GM21528 (cell line): Measurements from ENCODE around the gene ING2.
"Not testable (repeated sequence)": the region's sequence is repeated elsewhere in the genome, so short reads cannot be mapped to it uniquely, and the experiment has no call there.

Experiments
- ATAC-seq: cut with Tn5 transposase; IDR thresholded peaks from one replicate; pipeline ENCODE4 v1.9.1; 2021; ENCODE audit warnings: mild to moderate bottlenecking, moderate library complexity; ENCODE audit not compliant: unreplicated experiment, low FRiP score

Gene ING2

DNA sequence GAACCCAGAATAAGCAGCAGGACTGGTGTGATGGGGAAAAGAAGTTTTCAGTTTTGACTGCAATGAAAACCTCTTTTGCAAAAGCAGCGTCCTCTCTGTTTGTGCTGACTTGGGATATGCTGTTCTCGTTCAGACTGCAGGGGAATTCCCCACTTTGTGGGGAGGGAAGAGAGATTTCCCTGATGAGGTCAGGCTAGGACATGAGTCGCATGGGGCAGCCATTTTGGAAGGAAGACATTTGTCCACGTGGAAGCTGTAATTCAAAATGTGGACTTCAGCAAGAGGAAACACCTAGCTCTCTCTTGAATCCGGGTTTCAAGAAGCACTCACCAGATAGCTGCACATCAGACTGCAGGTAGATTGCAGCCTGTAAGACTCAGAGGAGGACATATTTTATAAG is 39.3 kb downstream of the ING2 start:
- ATAC-seq: no peak

DNA sequence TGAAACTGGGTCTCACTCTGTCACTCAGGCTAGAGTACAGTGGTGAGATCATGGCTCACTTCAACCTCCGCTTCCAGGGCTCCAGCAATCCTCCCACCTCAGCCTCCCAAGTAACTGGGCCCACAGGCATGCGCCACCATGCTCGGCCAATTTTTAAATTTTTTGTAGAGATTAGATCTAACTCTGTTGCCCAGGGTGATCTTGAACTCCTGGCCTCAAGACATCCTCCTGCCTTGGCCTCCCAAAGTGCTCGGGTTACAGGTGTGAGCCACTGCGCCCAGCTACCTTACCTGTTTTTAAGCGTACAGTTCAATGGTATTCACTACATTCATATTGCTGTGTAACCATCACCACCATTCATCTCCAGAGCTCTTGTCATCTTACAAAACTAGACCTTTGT is 41.5 kb downstream of the ING2 start:
- no peak for ATAC-seq

DNA sequence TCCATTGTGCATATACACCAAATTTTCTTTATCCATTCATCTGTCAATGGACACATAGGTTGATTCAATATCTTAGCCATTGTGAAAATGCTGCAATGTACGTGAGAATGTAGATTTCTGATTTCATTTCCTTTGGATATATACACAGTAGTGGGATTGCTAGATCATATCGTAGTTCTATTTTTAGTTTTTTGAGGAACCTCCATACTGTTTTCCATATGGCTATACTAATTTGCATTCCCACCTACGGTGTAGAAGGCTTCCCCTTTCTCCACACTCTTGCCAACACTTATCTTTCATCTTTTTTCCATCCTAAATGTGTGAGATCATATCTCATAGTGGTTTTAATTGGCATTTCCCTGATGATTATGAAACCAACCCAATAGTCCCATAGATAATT is 43.4 kb downstream of the ING2 start:
- no peak for ATAC-seq

DNA sequence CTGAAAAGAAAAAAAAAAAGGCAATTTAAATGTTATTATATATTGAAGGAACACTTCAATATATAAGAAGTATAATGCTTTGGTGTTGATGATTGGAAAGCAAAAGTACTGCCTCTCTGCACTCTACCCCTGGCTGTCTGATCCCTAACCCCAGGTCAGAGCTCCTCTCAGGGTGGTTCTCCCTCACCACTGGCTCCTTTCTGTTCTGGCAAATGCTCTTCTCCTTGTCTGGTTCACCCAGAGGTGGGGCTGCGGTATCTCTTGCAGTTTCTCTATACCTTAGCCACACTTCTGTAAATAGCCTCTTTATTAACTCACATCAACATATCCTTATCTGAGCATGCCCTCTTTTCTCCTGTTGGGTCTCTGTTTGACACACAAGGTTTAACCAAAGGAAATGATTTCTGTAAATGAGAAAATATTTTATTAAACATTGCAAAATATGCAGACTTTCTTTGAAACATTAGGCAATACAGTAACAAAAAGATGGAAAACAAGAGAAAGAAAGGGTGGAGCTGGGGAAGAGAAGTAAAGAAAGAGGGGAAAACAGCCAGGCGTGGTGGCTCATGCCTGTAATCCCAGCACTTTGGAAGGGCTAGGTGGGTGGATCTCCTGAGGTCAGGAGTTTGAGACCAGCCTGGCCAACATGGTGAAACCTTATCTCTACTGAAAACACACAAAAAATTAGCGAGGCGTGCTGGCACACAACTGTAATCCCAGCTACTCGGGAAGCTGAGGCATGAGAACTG is 45.7 kb downstream of the ING2 start:
- ATAC-seq: no peak

DNA sequence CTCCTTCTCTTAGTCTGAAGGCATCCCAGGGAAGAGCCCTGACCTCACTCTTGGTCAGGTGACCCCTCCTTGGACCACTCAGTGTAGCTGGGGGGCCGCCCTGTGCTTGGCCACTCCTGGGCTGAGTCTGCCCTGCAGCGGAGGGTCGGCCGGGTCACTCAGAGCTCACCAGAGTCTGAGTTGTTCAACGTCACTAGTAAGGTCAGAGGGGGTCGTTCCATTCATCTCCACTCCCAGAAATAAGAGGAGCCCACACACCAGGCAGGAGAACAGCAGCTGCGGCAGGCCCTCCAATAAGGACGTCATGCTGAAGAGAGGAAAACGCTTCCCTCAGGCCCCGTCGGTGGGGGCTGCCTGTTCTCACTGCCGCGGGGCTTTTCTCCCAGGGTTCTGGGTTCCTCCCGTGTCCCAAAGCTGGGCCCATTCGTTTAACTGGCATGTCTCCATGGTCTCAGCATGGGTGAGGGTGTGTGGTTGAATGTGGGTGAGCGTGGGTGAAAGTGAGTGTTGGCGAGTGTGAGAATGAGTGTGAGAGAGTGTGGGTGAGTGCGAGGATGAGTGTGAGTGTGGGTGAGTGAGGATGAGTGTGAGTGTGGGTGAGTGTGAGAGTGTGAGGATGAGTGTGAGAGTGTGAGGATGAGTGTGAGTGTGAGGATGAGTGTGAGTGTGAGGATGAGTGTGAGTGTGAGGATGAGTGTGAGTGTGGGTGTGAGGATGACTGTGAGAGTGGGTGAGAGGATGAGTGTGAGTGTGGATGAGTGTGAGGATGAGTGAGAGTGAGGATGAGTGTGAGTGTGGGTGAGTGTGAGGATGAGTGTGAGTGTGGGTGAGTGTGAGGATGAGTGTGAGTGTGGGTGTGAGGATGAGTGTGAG is 47.7 kb downstream of the ING2 start:
- no peak for ATAC-seq

DNA sequence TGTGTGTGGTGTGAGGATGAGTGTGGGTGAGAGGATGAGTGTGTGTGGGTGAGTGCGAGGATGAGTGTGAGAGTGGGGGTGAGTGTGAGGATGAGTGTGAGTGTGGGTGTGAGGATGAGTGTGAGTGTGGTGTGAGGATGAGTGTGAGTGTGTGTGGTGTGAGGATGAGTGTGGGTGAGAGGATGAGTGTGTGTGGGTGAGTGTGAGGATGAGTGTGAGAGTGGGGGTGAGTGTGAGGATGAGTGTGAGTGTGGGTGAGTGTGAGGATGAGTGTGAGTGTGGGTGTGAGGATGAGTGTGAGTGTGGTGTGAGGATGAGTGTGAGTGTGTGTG is 48.3 kb downstream of the ING2 start:
- ATAC-seq: not testable (repeated sequence)

DNA sequence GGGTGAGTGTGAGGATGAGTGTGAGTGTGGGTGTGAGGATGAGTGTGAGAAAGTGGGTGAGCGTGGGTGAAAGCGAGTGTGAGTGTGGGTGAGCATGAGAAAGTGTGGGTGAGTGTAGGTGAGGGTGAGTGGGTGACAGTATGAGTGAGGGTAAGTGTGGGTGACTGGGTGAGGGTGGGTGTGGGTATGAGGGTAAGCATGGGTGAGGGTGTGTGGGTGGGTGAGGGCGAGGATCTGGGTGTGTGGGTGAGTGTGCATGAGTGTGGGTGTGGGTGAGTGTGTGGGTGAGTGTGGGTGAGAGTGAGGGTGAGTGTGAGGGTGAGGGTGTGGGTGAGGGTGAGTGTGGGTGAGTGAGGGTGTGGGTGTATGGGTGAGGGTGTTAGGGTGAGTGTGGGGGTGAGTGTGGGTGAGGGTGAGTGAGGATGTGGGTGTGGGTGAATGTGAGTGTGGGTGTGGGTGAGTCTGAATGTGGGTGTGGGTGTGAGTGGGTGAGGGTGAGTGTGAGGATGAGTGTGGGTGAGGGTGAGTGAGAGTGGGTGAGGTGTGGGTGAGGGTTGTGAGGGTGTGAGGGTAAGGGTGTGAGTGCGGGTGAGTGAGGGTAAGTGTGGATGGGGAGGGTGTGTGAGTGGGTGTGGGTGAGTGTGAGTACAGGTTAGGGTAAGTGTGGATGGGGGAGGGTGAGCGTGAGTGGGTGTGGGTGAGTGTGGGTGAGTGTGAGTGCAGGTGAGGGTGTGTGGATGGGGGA is 48.9 kb downstream of the ING2 start:
- ATAC-seq: no peak

DNA sequence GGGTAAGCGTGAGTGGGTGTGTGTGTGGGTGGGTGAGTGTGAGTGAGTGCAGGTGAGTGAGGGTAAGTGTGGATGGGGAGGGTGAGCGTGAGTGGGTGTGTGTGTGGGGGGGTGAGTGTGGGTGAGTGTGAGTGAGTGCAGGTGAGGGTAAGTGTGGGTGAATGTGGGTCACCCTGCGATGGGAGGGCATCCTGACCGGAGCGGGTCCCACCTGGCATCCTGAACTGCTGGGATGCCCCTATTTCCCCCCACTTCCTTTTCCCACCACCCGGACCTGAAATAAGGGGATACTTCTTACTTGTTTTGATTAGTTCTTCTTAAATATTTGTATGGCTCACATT is 49.5 kb downstream of the ING2 start:
- ATAC-seq: no peak

DNA sequence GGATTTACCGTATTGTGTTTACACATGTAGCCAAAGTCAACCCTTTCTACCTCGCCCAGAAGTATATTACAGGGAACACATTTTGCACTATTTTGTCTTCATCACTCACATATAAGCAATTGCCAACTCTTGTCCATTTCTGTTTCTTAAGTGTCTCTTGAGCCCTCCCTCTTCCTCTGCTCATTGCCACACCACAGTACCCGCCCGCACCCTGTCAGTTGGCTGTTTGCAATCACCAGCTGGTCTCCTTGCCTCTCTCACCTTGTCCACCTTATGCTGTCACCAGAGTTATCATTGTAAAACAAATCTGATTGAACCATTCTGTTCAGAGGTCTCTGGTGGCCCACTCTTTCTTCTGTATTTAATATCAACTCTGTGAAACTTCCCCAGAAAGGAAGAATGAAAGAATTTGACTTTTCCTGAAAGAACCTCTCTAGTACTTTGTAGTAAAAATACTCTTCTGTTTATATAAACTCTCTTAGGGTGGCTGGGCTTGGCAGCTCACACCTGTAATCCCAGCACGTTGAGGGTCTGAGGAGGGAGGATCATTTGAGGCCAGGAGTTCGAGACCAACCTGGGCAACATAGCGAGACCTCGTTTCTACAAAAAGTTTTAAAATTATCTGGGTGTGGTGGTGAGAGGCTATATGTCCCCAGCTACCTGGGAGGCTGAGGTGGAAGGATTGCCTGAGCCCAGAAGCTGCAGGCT is 50.2 kb downstream of the ING2 start:
- no peak for ATAC-seq

DNA sequence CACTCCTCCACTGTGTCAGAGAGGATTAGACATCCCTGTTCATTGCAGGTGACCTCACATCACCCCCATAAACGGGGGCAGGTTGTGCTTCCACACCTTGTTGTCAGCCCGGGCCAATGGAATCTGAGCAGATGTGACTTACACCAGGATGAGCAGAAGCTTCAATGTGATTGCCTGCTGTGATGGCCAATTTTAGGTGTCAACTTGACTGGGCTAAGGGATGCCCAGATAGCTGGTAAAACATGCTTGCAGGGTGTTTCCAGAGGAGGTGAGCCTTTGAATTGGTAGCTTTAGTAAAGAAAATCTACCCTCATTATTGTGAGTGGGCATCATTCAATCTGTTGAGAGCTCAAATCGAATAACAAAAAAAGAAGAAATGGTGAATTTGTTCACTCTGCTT is 52.1 kb downstream of the ING2 start:
- ATAC-seq: no peak

DNA sequence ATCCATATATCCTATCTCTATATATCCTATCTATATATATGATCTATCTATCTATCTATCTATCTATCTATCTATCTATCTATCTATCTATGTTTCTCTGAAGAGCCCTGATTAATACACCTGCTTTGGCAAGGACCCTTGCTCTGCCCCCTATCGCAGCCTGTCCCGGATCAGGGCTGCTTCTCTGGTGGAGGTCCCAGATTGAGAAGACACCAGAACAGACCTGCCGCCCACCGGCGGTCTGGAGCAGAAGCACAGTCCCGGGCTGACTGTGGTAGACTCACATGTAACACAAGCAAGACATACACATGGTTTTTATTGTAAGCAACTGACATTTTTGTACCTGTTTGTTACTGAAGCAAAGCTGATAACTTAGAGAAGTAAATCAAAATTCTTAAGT is 52.8 kb downstream of the ING2 start:
- ATAC-seq: no peak

DNA sequence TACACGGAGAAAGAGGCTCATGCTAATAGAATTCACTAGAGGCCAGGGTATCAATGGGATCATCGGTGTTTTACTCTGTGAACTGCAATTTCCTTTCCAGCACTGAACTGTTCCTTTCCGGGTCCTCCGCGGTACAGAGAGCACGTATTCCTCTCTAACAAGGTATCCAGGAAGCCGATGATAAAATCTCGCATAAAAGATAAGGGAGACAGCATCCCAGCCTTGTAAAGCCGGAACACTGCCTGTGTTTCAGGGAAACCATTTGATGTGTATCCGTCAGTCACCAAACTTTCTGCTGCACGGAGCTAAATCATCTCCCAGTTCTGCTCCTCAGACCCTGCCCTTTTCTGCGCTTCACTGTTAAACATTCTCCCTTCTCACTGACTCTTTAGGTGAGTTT is 54.0 kb downstream of the ING2 start:
- no peak for ATAC-seq

DNA sequence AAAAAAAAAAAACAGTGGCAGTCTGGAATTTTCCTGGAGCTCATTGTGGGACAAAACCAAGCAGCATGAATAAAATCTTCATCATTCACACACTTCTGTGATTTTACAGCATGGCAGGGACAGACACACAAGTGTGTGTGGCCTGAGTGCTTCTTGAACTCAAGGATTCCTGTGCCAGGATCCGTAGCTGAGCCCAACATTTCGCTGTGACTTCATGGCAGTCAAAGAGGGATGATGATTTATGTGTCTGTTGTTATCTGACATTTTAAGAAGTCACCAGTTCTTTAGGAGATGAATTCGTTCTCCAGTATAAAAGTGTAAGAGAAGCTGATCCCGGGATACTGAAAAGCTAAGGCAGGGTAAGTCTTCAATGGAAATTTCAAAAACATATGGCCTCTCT is 57.0 kb downstream of the ING2 start:
- ATAC-seq: no peak
